GM23338 (cell line): ENCODE measurements around the gene HNRNPAB. TPM values are rescaled to one million over a fixed set of nuclear protein-coding genes. Genes with fewer than 3 reads are reported as not detected.

Source experiments
- ATAC-seq: fragments of 200-7000 bp; cut with Tn5 transposase; 3 replicates; pipeline ENCODE4 v1.9.1; 2020
- DNase-seq: peaks from one replicate; pipeline ENCODE4 v3.0.0-alpha.2; 2015; ENCODE audit warnings: low spot score
- H2AFZ ChIP-seq: fragments of 200-600 bp; sonication (generic); 2 replicates; pipeline ENCODE4 v1.8.0; 2016; ENCODE audit warnings: antibody characterized with exemption, mild to moderate bottlenecking, moderate library complexity
- H3F3A ChIP-seq: fragments of 200-600 bp; sonication (generic); replicated peaks from 2 replicates; pipeline ENCODE4 v1.8.0; 2017; ENCODE audit warnings: antibody characterized with exemption, mixed run types, low read depth
- H3K27ac ChIP-seq: fragments of 200-600 bp; sonication (generic); 2 replicates; pipeline ENCODE4 v1.6.1; 2016; ENCODE audit warnings: low read depth
- H3K27me3 ChIP-seq: fragments of 200-600 bp; sonication (generic); 2 replicates; pipeline ENCODE4 v1.8.0; 2016; ENCODE audit warnings: mild to moderate bottlenecking, mixed run types, moderate library complexity; ENCODE audit not compliant: insufficient read depth
- H3K36me3 ChIP-seq: fragments of 200-600 bp; sonication (generic); 2 replicates; pipeline ENCODE4 v1.8.0; 2016; ENCODE audit warnings: mild to moderate bottlenecking; ENCODE audit not compliant: insufficient read depth
- H3K4me1 ChIP-seq: fragments of 200-600 bp; sonication (generic); 2 replicates; pipeline ENCODE4 v1.8.0; 2016; ENCODE audit warnings: mild to moderate bottlenecking, moderate library complexity; ENCODE audit not compliant: insufficient read depth
- H3K4me2 ChIP-seq: fragments of 200-600 bp; sonication (generic); 2 replicates; pipeline ENCODE4 v1.7.1; 2017; ENCODE audit warnings: mixed run types
- H3K4me3 ChIP-seq: fragments of 200-600 bp; sonication (generic); 2 replicates; pipeline ENCODE4 v1.6.1; 2016; ENCODE audit warnings: mixed run types
- H3K79me2 ChIP-seq: fragments of 200-600 bp; sonication (generic); replicated peaks from 2 replicates; pipeline ENCODE4 v1.8.0; 2017; ENCODE audit warnings: mild to moderate bottlenecking; ENCODE audit not compliant: insufficient read depth
- H3K9me2 ChIP-seq: fragments of 200-600 bp; sonication (generic); 2 replicates; pipeline ENCODE4 v1.8.0; 2017; ENCODE audit not compliant: insufficient read depth
- H4K20me1 ChIP-seq: fragments of 200-600 bp; sonication (generic); replicated peaks from 2 replicates; pipeline ENCODE4 v1.8.0; 2017; ENCODE audit warnings: mild to moderate bottlenecking; ENCODE audit not compliant: insufficient read depth
- H3K27ac Mint-ChIP-seq: 2 replicates; pipeline ENCODE4 v1.8.0; 2020; ENCODE audit warnings: inconsistent platforms, mild to moderate bottlenecking, moderate library complexity, mixed read lengths
- H3K27me3 Mint-ChIP-seq: 3 replicates; pipeline ENCODE4 v1.8.0; 2022; ENCODE audit warnings: low read depth, mild to moderate bottlenecking, moderate library complexity, mixed read lengths, inconsistent platforms; ENCODE audit not compliant: insufficient read depth, poor library complexity
- H3K36me3 Mint-ChIP-seq: 3 replicates; pipeline ENCODE4 v1.8.0; 2021; ENCODE audit warnings: low read depth, mild to moderate bottlenecking, inconsistent platforms, moderate library complexity, mixed read lengths
- H3K4me1 Mint-ChIP-seq: 3 replicates; pipeline ENCODE4 v1.8.0; 2020; ENCODE audit warnings: mild to moderate bottlenecking, inconsistent platforms, mixed read lengths
- H3K4me3 Mint-ChIP-seq: 3 replicates; pipeline ENCODE4 v1.8.0; 2021; ENCODE audit warnings: moderate library complexity, mild to moderate bottlenecking, inconsistent platforms, mixed read lengths
- H3K9me3 Mint-ChIP-seq: 3 replicates; pipeline ENCODE4 v1.8.0; 2020; ENCODE audit warnings: moderate library complexity, mild to moderate bottlenecking, inconsistent platforms, mixed read lengths
- CREB1 ChIP-seq: fragments of 250-450 bp; sonication (Bioruptor Pico); IDR thresholded peaks from 2 replicates; pipeline ENCODE4 v1.5.0; 2020; ENCODE audit warnings: low read depth, mild to moderate bottlenecking, moderate library complexity
- EZH2phosphoT487 ChIP-seq: fragments of 200-600 bp; sonication (generic); IDR thresholded peaks from one replicate; pipeline ENCODE4 v1.8.1; 2018; ENCODE audit warnings: antibody characterized with exemption; ENCODE audit not compliant: unreplicated experiment
- NANOG ChIP-seq: IDR thresholded peaks from 2 replicates; pipeline ENCODE4 v1.6.1; 2016; ENCODE audit warnings: antibody characterized with exemption, borderline replicate concordance
- POLR2AphosphoS5 ChIP-seq: IDR thresholded peaks from 2 replicates; pipeline ENCODE4 v1.6.1; 2016; ENCODE audit warnings: antibody characterized with exemption, low read depth
- ZNF114 ChIP-seq: fragments of 250-450 bp; sonication (Bioruptor Pico); IDR thresholded peaks from 2 replicates; pipeline ENCODE4 v1.5.0; 2020; ENCODE audit warnings: mild to moderate bottlenecking, moderate library complexity
- ZNF331 ChIP-seq: fragments of 250-450 bp; sonication (Bioruptor Pico); IDR thresholded peaks from 2 replicates; pipeline ENCODE4 v1.5.0; 2020; ENCODE audit warnings: low read depth, mild to moderate bottlenecking, moderate library complexity
- polyA plus RNA-seq: library from polyadenylated mRNA; unstranded; fragments of >200 nt; fragmentation: Nextera tagmentation; extraction: Ambion mirVana; gene quantifications from 2 replicates; pipeline ENCODE4 v1.2.1, GENCODE V29; 2016
- total RNA-seq: library from RNA; depleted of rRNA; stranded (reverse); fragments of >200 nt; shearing (Covaris generic); gene quantifications from 2 replicates; pipeline ENCODE4 v1.2.3, GENCODE V29; 2014
- TF ChIP-seq, protein P1 (sequence below): fragments of 250-450 bp; sonication (Bioruptor Pico); IDR thresholded peaks from 2 replicates; pipeline ENCODE4 v1.5.0; 2020; ENCODE audit warnings: mild to moderate bottlenecking, moderate library complexity
- TF ChIP-seq, protein P2 (sequence below): IDR thresholded peaks from 2 replicates; pipeline ENCODE4 v1.6.1; 2016; ENCODE audit warnings: antibody characterized with exemption

The HNRNPAB gene
- total and polyA plus RNA-seq, 2 experiments from 2014 or later: 304 to 579 TPM

DNA sequence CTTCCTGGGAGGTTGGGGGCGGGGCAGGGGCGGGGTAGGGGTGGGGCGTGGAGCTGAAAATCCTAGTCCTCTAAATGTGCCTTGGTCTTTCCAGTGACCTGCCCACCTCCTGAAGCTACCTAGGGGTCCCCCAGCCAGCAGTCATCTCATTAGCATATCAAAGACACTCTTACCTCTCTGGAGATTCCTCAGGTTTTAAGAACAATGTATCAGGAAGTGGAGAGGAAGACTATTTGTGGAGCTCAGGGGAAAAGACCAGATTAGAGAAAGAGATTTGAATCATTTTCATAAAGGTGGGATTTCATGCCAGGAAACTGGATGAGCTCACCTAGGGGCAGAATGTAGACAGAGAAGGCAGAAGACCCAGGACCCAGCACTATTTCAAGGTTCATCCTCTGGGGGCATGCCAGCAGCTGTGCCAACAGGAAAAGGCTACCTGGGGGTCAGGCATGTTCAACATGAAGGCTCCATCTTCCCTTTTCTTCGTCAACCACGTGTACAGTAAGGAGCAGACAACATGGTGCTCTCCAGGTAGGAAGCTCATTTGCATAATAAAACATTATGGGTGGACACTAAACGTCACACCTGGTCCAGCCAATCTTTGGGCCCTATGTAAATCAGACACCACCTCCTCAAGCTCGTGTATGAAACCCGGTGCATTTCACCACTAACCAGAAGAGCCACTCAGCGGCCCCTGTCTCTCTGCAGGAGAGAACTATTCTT, 24.0 kb upstream of the HNRNPAB start:
- Histone ChIP-seq H3K27ac (peak overlapping the region; percentile 96), H3K79me2 (no peaks in the 10 kb centered on the region), H3K4me1 (peaks cover 29% of the 10 kb centered on the region), H3K4me2 (peak overlapping the region; percentile 8; the same call in 1 of the 2 replicates), H3F3A (peaks cover 16% of the 10 kb centered on the region; the same call in 1 of the 2 replicates), H3K36me3 (no peaks in the 10 kb centered on the region), H2AFZ (no peak overlapping the region), H3K9me2 (no peaks in the 10 kb centered on the region), H4K20me1 (no peaks in the 10 kb centered on the region), H3K27me3 (no peaks in the 10 kb centered on the region), H3K4me3 (peak overlapping the region; percentile 28)
- peaks cover 14% of the 10 kb centered on the region for H3K27me3 Mint-ChIP-seq
- TF ChIP-seq POLR2AphosphoS5 (peak; percentile 78), ZNF331 (CRISPR knock-in tag) (no peak), NANOG (peak; percentile 70; the same call in 1 of the 2 replicates), CREB1 (CRISPR knock-in tag) (peak; percentile 80), EZH2phosphoT487 (no peak), ZNF114 (CRISPR knock-in tag) (peak; percentile 70; the same call in 1 of the 2 replicates)
- TF ChIP-seq, protein P1, sequence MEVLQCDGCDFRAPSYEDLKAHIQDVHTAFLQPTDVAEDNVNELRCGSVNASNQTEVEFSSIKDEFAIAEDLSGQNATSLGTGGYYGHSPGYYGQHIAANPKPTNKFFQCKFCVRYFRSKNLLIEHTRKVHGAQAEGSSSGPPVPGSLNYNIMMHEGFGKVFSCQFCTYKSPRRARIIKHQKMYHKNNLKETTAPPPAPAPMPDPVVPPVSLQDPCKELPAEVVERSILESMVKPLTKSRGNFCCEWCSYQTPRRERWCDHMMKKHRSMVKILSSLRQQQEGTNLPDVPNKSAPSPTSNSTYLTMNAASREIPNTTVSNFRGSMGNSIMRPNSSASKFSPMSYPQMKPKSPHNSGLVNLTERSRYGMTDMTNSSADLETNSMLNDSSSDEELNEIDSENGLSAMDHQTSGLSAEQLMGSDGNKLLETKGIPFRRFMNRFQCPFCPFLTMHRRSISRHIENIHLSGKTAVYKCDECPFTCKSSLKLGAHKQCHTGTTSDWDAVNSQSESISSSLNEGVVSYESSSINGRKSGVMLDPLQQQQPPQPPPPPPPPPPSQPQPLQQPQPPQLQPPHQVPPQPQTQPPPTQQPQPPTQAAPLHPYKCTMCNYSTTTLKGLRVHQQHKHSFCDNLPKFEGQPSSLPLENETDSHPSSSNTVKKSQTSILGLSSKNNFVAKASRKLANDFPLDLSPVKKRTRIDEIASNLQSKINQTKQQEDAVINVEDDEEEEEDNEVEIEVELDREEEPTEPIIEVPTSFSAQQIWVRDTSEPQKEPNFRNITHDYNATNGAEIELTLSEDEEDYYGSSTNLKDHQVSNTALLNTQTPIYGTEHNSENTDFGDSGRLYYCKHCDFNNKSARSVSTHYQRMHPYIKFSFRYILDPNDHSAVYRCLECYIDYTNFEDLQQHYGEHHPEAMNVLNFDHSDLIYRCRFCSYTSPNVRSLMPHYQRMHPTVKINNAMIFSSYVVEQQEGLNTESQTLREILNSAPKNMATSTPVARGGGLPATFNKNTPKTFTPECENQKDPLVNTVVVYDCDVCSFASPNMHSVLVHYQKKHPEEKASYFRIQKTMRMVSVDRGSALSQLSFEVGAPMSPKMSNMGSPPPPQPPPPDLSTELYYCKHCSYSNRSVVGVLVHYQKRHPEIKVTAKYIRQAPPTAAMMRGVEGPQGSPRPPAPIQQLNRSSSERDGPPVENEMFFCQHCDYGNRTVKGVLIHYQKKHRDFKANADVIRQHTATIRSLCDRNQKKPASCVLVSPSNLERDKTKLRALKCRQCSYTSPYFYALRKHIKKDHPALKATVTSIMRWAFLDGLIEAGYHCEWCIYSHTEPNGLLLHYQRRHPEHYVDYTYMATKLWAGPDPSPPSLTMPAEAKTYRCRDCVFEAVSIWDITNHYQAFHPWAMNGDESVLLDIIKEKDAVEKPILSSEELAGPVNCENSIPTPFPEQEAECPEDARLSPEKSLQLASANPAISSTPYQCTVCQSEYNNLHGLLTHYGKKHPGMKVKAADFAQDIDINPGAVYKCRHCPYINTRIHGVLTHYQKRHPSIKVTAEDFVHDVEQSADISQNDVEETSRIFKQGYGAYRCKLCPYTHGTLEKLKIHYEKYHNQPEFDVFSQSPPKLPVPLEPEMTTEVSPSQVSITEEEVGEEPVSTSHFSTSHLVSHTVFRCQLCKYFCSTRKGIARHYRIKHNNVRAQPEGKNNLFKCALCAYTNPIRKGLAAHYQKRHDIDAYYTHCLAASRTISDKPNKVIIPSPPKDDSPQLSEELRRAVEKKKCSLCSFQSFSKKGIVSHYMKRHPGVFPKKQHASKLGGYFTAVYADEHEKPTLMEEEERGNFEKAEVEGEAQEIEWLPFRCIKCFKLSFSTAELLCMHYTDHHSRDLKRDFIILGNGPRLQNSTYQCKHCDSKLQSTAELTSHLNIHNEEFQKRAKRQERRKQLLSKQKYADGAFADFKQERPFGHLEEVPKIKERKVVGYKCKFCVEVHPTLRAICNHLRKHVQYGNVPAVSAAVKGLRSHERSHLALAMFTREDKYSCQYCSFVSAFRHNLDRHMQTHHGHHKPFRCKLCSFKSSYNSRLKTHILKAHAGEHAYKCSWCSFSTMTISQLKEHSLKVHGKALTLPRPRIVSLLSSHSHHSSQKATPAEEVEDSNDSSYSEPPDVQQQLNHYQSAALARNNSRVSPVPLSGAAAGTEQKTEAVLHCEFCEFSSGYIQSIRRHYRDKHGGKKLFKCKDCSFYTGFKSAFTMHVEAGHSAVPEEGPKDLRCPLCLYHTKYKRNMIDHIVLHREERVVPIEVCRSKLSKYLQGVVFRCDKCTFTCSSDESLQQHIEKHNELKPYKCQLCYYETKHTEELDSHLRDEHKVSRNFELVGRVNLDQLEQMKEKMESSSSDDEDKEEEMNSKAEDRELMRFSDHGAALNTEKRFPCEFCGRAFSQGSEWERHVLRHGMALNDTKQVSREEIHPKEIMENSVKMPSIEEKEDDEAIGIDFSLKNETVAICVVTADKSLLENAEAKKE (CRISPR knock-in tag): peak; percentile 17
- TF ChIP-seq, protein P2, sequence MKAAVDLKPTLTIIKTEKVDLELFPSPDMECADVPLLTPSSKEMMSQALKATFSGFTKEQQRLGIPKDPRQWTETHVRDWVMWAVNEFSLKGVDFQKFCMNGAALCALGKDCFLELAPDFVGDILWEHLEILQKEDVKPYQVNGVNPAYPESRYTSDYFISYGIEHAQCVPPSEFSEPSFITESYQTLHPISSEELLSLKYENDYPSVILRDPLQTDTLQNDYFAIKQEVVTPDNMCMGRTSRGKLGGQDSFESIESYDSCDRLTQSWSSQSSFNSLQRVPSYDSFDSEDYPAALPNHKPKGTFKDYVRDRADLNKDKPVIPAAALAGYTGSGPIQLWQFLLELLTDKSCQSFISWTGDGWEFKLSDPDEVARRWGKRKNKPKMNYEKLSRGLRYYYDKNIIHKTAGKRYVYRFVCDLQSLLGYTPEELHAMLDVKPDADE: no peak
- H3K27ac Mint-ChIP-seq: peak overlapping the region; percentile 98
- H3K4me3 Mint-ChIP-seq: peak overlapping the region; percentile 54
- H3K36me3 Mint-ChIP-seq: peaks cover 26% of the 10 kb centered on the region
- DNase-seq (peak; percentile 96), ATAC-seq (peak; percentile 90)
- peaks cover 30% of the 10 kb centered on the region for H3K4me1 Mint-ChIP-seq
- H3K9me3 Mint-ChIP-seq: peaks cover 26% of the 10 kb centered on the region
